ENCODE measurements around the gene UNCX. TPM values are rescaled to one million over a fixed set of nuclear protein-coding genes. Genes with fewer than 3 reads are reported as not detected.

UNCX gene
- total and polyA plus RNA-seq, 9 of the 15 experiments (the other 6 are each of a cell fraction or from before 2014, with no cell fraction given) = not detected

- peaks cover 13% of the 10 kb centered on the region for H4K20me1 ChIP-seq (replicated peaks; ENCODE audit: control insufficient read depth, insufficient read depth, low read length)
- H3K9ac ChIP-seq (ENCODE audit: insufficient read depth in 1 of 2, low read depth in 2 of 2, low read length in 2 of 2) = no peak overlapping the region
- WGBS (ENCODE audit: insufficient coverage, low coverage, missing lambda C conversion rate) = 3% methylated on average over 26 of the region's 48 CpGs
- H2AFZ ChIP-seq (ENCODE audit: low read depth, low read length) = no peak overlapping the region
- H3K4me3 ChIP-seq = no peak overlapping the region
- in situ Hi-C loops (cut with MboI) (no loop called here), intact Hi-C loops (cut with micrococcal nuclease) (no loop called here)
- H3K9me3 ChIP-seq (replicated peaks; ENCODE audit: control insufficient read depth, insufficient read depth, low read depth, low read length) = no peaks in the 10 kb centered on the region
- peaks cover 66 to 83% of the 10 kb centered on the region in 2 experiments for H3K27me3 ChIP-seq (ENCODE audit: control insufficient read depth in 2 of 2, insufficient read depth in 2 of 2, low read length in 2 of 2)
- no peak overlapping the region for H3K27ac ChIP-seq (ENCODE audit: extremely low read depth, low read depth, low read length)
- no peaks in the 10 kb centered on the region for H3K79me2 ChIP-seq (ENCODE audit: control insufficient read depth, insufficient read depth, low read length)
- no peaks in the 10 kb centered on the region for H3K36me3 ChIP-seq (ENCODE audit: control insufficient read depth, insufficient read depth, low read length)
- no peaks in the 10 kb centered on the region for H3K9me1 ChIP-seq (ENCODE audit: control insufficient read depth, insufficient read depth, low read length)
- FAIRE-seq (no peak), DNase-seq (ENCODE audit: extremely low read depth in 1 of 4, low spot score in 3 of 4) (no peak), ATAC-seq (no peak)
- no TSS peak for BruUV-seq (replicated peaks)
- TF ChIP-seq YBX1 (IDR thresholded peaks at IDR 0.05) (no peak), ZNF699 (CRISPR knock-in tag; IDR thresholded peaks at IDR 0.05; ENCODE audit: insufficient replicate concordance) (no peak), SAFB2 (IDR thresholded peaks at IDR 0.05; ENCODE audit: borderline replicate concordance, low read depth, low read length, severe bottlenecking) (no peak), MCM2 (IDR thresholded peaks at IDR 0.05; ENCODE audit: low read depth) (no peak), HDAC8 (tag; IDR thresholded peaks at IDR 0.05) (no peak), TARDBP (IDR thresholded peaks at IDR 0.05) (no peak), ZC3H4 (CRISPR knock-in tag; IDR thresholded peaks at IDR 0.05; ENCODE audit: borderline replicate concordance) (no peak), NCOR1 (IDR thresholded peaks at IDR 0.05) (no peak), MTF1 (CRISPR knock-in tag; IDR thresholded peaks at IDR 0.05; ENCODE audit: borderline replicate concordance) (no peak), MED1 (CRISPR knock-in tag; IDR thresholded peaks at IDR 0.05; ENCODE audit: borderline replicate concordance) (no peak), XRCC5 (IDR thresholded peaks at IDR 0.05; ENCODE audit: low read depth, low read length) (no peak), GATAD2B (IDR thresholded peaks at IDR 0.05; ENCODE audit: borderline replicate concordance) (no peak), NR3C1 (CRISPR knock-in tag; IDR thresholded peaks at IDR 0.05) (no peak)
- TF ChIP-seq, protein P1, sequence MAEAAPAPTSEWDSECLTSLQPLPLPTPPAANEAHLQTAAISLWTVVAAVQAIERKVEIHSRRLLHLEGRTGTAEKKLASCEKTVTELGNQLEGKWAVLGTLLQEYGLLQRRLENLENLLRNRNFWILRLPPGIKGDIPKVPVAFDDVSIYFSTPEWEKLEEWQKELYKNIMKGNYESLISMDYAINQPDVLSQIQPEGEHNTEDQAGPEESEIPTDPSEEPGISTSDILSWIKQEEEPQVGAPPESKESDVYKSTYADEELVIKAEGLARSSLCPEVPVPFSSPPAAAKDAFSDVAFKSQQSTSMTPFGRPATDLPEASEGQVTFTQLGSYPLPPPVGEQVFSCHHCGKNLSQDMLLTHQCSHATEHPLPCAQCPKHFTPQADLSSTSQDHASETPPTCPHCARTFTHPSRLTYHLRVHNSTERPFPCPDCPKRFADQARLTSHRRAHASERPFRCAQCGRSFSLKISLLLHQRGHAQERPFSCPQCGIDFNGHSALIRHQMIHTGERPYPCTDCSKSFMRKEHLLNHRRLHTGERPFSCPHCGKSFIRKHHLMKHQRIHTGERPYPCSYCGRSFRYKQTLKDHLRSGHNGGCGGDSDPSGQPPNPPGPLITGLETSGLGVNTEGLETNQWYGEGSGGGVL (CRISPR knock-in tag; IDR thresholded peaks at IDR 0.05) = no peak
- TF ChIP-seq, protein P2, sequence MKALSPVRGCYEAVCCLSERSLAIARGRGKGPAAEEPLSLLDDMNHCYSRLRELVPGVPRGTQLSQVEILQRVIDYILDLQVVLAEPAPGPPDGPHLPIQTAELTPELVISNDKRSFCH (CRISPR knock-in tag; IDR thresholded peaks at IDR 0.05) = no peak
- TF ChIP-seq, protein P2 (tag; IDR thresholded peaks at IDR 0.05) = no peak
- no peak overlapping the region for H3K4me2 ChIP-seq (ENCODE audit: insufficient read depth, low read length)
- POLR2A ChIA-PET = no interaction called here
- CTCF ChIA-PET (ENCODE audit: low intra/inter-chr PET ratio) = no interaction called here
- H3K4me1 ChIP-seq (replicated peaks in 1 of 2; ENCODE audit: control insufficient read depth in 2 of 2, insufficient read depth in 2 of 2, low read length in 2 of 2) = peaks cover 0 to 50% of the 10 kb centered on the region in 2 experiments; a peak in 2 of 5 replicates
Measured at GRCh38 chr7:1246160-1246870, 13.6 kb downstream of the UNCX start.
